ENCODE data around the gene ZNF687.

Gene ZNF687

GRCh38 chr1:151325646-151326429 lies 43.7 kb downstream of the ZNF687 start:
- Histone ChIP-seq H3K9me3 (ENCODE audit: control insufficient read depth, insufficient read depth, low read length) (no peaks in the 10 kb centered on the region), H3F3A (ENCODE audit: control insufficient read depth, insufficient read depth) (no peaks in the 10 kb centered on the region), H3K79me2 (ENCODE audit: control insufficient read depth, low read length) (peaks cover 38% of the 10 kb centered on the region), H3K4me3 (ENCODE audit: low read length) (peak overlapping the region; percentile 93), H3K36me3 (ENCODE audit: control insufficient read depth, low read length) (peaks cover 34% of the 10 kb centered on the region), H3K9me2 (replicated peaks; ENCODE audit: control insufficient read depth, low read length) (no peaks in the 10 kb centered on the region), H4K20me1 (ENCODE audit: control insufficient read depth, insufficient read depth, low read depth, low read length) (no peaks in the 10 kb centered on the region), H3K27ac (ENCODE audit: low read depth, low read length) (no peak overlapping the region), H3K4me1 (ENCODE audit: control insufficient read depth, low read length) (peaks cover 28% of the 10 kb centered on the region), H3K4me2 (ENCODE audit: low read length) (peak overlapping the region; percentile 99), H3K27me3 (ENCODE audit: control insufficient read depth, low read length) (no peaks in the 10 kb centered on the region)
- TF ChIP-seq, protein P1, sequence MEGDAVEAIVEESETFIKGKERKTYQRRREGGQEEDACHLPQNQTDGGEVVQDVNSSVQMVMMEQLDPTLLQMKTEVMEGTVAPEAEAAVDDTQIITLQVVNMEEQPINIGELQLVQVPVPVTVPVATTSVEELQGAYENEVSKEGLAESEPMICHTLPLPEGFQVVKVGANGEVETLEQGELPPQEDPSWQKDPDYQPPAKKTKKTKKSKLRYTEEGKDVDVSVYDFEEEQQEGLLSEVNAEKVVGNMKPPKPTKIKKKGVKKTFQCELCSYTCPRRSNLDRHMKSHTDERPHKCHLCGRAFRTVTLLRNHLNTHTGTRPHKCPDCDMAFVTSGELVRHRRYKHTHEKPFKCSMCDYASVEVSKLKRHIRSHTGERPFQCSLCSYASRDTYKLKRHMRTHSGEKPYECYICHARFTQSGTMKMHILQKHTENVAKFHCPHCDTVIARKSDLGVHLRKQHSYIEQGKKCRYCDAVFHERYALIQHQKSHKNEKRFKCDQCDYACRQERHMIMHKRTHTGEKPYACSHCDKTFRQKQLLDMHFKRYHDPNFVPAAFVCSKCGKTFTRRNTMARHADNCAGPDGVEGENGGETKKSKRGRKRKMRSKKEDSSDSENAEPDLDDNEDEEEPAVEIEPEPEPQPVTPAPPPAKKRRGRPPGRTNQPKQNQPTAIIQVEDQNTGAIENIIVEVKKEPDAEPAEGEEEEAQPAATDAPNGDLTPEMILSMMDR (IDR thresholded peaks at IDR 0.05; ENCODE audit: low read depth, low read length, poor library complexity, severe bottlenecking): no peak
- no peak for TF ChIP-seq EZH2phosphoT487 (IDR thresholded peaks at IDR 0.05; ENCODE audit: borderline replicate concordance, low read length)

GRCh38 chr1:151326619-151327222 lies 44.6 kb downstream of the ZNF687 start:
- peak overlapping the region; percentile 93 for H3K4me3 ChIP-seq (ENCODE audit: low read length)
- H3K4me2 ChIP-seq (ENCODE audit: low read length): peak overlapping the region; percentile 99
- peaks cover 32% of the 10 kb centered on the region for H3K36me3 ChIP-seq (ENCODE audit: control insufficient read depth, low read length)
- no peaks in the 10 kb centered on the region for H3K9me3 ChIP-seq (ENCODE audit: control insufficient read depth, insufficient read depth, low read length)
- peaks cover 38% of the 10 kb centered on the region for H3K79me2 ChIP-seq (ENCODE audit: control insufficient read depth, low read length)
- no peaks in the 10 kb centered on the region for H3K9me2 ChIP-seq (replicated peaks; ENCODE audit: control insufficient read depth, low read length)
- no peaks in the 10 kb centered on the region for H3K27me3 ChIP-seq (ENCODE audit: control insufficient read depth, low read length)
- H3F3A ChIP-seq (ENCODE audit: control insufficient read depth, insufficient read depth): no peaks in the 10 kb centered on the region
- peaks cover 28% of the 10 kb centered on the region for H3K4me1 ChIP-seq (ENCODE audit: control insufficient read depth, low read length)
- TF ChIP-seq EZH2phosphoT487 (IDR thresholded peaks at IDR 0.05; ENCODE audit: borderline replicate concordance, low read length): no peak
- TF ChIP-seq, protein P1 (IDR thresholded peaks at IDR 0.05; ENCODE audit: low read depth, low read length, poor library complexity, severe bottlenecking): no peak
- H3K27ac ChIP-seq (ENCODE audit: low read depth, low read length): peak overlapping the region; percentile 71; the same call in 1 of the 2 replicates
- no peaks in the 10 kb centered on the region for H4K20me1 ChIP-seq (ENCODE audit: control insufficient read depth, insufficient read depth, low read depth, low read length)

GRCh38 chr1:151327223-151327902 lies 45.3 kb downstream of the ZNF687 start, which contains the start of gene PI4KB:
TSS of gene PI4KB (minus strand) at chr1:151327416. CDS start at chr1:151316481, 10,935 bp downstream.
- TF ChIP-seq EZH2phosphoT487 (IDR thresholded peaks at IDR 0.05; ENCODE audit: borderline replicate concordance, low read length): no peak
- TF ChIP-seq, protein P1 (IDR thresholded peaks at IDR 0.05; ENCODE audit: low read depth, low read length, poor library complexity, severe bottlenecking): no peak
- Histone ChIP-seq H4K20me1 (ENCODE audit: control insufficient read depth, insufficient read depth, low read depth, low read length) (no peaks in the 10 kb centered on the region), H3K79me2 (ENCODE audit: control insufficient read depth, low read length) (peaks cover 35% of the 10 kb centered on the region), H3K4me2 (ENCODE audit: low read length) (peak within 1 kb of the TSS; percentile 99), H3K4me1 (ENCODE audit: control insufficient read depth, low read length) (peaks cover 28% of the 10 kb centered on the region), H3K4me3 (ENCODE audit: low read length) (peak within 1 kb of the TSS; percentile 93), H3K9me3 (ENCODE audit: control insufficient read depth, insufficient read depth, low read length) (no peaks in the 10 kb centered on the region), H3K27me3 (ENCODE audit: control insufficient read depth, low read length) (no peaks in the 10 kb centered on the region), H3K27ac (ENCODE audit: low read depth, low read length) (peak within 1 kb of the TSS; percentile 71), H3K36me3 (ENCODE audit: control insufficient read depth, low read length) (peaks cover 28% of the 10 kb centered on the region), H3K9me2 (replicated peaks; ENCODE audit: control insufficient read depth, low read length) (no peaks in the 10 kb centered on the region), H3F3A (ENCODE audit: control insufficient read depth, insufficient read depth) (no peaks in the 10 kb centered on the region)

Measured in DOHH2 (cell line).